Hepatocyte (in vitro differentiated cells): ENCODE data around the gene SYNE2.

Source experiments
- EZH2 ChIP-seq: fragments of 200-600 bp; sonication (generic); IDR thresholded peaks from 2 replicates; pipeline ENCODE4 v1.6.1; 2016; ENCODE audit warnings: antibody characterized with exemption, mild to moderate bottlenecking, borderline replicate concordance
- EZH2phosphoT487 ChIP-seq: fragments of 200-600 bp; sonication (generic); IDR thresholded peaks from one replicate; pipeline ENCODE4 v1.6.1; 2018; ENCODE audit warnings: antibody characterized with exemption, mild to moderate bottlenecking, low read depth, moderate library complexity; ENCODE audit not compliant: unreplicated experiment, severe bottlenecking
- TF ChIP-seq, protein P1 (sequence below): fragments of 200-600 bp; sonication (generic); IDR thresholded peaks from 2 replicates; pipeline ENCODE4 v1.5.1; 2016; ENCODE audit warnings: antibody characterized with exemption, mild to moderate bottlenecking; ENCODE audit not compliant: poor library complexity

DNA sequence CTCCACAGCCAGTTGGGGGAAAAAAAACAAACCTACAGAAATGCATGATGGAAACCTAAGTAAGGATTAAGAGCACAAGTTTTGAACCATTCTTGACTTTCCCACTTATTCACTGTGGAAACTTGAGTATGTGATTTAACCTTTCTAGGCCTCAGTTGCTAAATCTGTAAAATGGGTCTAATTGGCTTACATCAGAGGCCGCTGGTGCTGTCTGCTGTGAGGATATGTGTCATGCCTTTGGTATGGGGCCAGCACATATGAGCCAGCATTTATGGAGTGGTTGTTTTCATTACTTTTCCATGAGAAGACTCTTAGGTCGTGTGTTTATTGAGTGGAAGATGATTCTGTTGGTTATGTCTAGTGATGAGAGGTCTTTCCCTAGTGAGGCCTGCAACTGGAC, 339.0 kb downstream of the SYNE2 start:
- TF ChIP-seq, protein P1, sequence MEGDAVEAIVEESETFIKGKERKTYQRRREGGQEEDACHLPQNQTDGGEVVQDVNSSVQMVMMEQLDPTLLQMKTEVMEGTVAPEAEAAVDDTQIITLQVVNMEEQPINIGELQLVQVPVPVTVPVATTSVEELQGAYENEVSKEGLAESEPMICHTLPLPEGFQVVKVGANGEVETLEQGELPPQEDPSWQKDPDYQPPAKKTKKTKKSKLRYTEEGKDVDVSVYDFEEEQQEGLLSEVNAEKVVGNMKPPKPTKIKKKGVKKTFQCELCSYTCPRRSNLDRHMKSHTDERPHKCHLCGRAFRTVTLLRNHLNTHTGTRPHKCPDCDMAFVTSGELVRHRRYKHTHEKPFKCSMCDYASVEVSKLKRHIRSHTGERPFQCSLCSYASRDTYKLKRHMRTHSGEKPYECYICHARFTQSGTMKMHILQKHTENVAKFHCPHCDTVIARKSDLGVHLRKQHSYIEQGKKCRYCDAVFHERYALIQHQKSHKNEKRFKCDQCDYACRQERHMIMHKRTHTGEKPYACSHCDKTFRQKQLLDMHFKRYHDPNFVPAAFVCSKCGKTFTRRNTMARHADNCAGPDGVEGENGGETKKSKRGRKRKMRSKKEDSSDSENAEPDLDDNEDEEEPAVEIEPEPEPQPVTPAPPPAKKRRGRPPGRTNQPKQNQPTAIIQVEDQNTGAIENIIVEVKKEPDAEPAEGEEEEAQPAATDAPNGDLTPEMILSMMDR = no peak
- TF ChIP-seq EZH2 = no peak
- TF ChIP-seq EZH2phosphoT487 = no peak
